CD4-positive, alpha-beta T cell (primary cell): ENCODE data around the gene CMIP. TPM values are rescaled to one million over a fixed set of nuclear protein-coding genes. Genes with fewer than 3 reads are reported as not detected.

Source experiments
- ATAC-seq: fragments of 200-7000 bp; cut with Tn5 transposase; one replicate; pipeline ENCODE4 v1.10.0; 2022; ENCODE audit warnings: mild to moderate bottlenecking; ENCODE audit not compliant: poor library complexity
- CTCF ChIA-PET: fragments of 350-600 bp; sonication (Branson Sonifier 250); formaldehyde crosslinking; loops from one replicate; lab custom pipeline; 2021; ENCODE audit warnings: antibody characterized with exemption, inconsistent platforms; lab: Charles Lee
- POLR2A ChIA-PET: fragments of 350-600 bp; sonication (Branson Sonifier 250); formaldehyde crosslinking; loops from one replicate; lab custom pipeline; 2021; ENCODE audit warnings: antibody characterized with exemption, inconsistent platforms; lab: Charles Lee
- DNase-seq, 14 experiments: peaks; one replicate each; pipeline ENCODE4 v3.0.0-alpha.2; 2013 to 2020; ENCODE audit warnings: mixed read lengths in 2 of 14
- H3K27ac ChIP-seq, 2 donors: one replicate each; pipeline versions ENCODE4 v1.5.1 to v1.7.0; 2013; ENCODE audit warnings: low read length in 2 of 2, low read depth in 1 of 2, mild to moderate bottlenecking in 1 of 2
- H3K27me3 ChIP-seq, 2 experiments: 1 replicate in 1 of 2; 2 replicates in 1 of 2; pipeline versions ENCODE4 v1.6.1 to v1.7.0; 2013; ENCODE audit warnings: low read length in 2 of 2, control low read depth in 1 of 2, mild to moderate bottlenecking in 1 of 2, moderate library complexity in 1 of 2; ENCODE audit not compliant: insufficient read depth in 2 of 2, control insufficient read depth in 1 of 2
- H3K36me3 ChIP-seq: one replicate; pipeline ENCODE4 v1.6.1; 2013; ENCODE audit warnings: low read length, control low read depth; ENCODE audit not compliant: insufficient read depth
- H3K4me1 ChIP-seq: one replicate; pipeline ENCODE4 v1.6.1; 2013; ENCODE audit warnings: low read length, control low read depth; ENCODE audit not compliant: insufficient read depth
- H3K4me3 ChIP-seq: one replicate; pipeline ENCODE4 v1.5.1; 2013; ENCODE audit warnings: mild to moderate bottlenecking, low read length, moderate library complexity
- H3K9me3 ChIP-seq, 2 experiments: 1 replicate in 1 of 2; 2 replicates in 1 of 2; pipeline versions ENCODE4 v1.6.1 to v1.7.0; 2013; ENCODE audit warnings: low read length in 2 of 2, mild to moderate bottlenecking in 2 of 2, control low read depth in 1 of 2, moderate library complexity in 1 of 2; ENCODE audit not compliant: control insufficient read depth in 1 of 2, insufficient read depth in 1 of 2
- H3K27ac Mint-ChIP-seq: one replicate; pipeline ENCODE4 v1.8.0; 2020; ENCODE audit warnings: mixed read lengths
- H3K27me3 Mint-ChIP-seq: one replicate; pipeline ENCODE4 v1.8.0; 2021; ENCODE audit warnings: mixed read lengths
- H3K36me3 Mint-ChIP-seq: one replicate; pipeline ENCODE4 v1.8.0; 2021; ENCODE audit warnings: low read depth, mixed read lengths
- H3K4me1 Mint-ChIP-seq: one replicate; pipeline ENCODE4 v1.8.0; 2021; ENCODE audit warnings: low read depth, mixed read lengths
- H3K4me3 Mint-ChIP-seq: one replicate; pipeline ENCODE4 v1.8.0; 2020; ENCODE audit warnings: mild to moderate bottlenecking, mixed read lengths
- H3K9me3 Mint-ChIP-seq: one replicate; pipeline ENCODE4 v1.8.0; 2020; ENCODE audit warnings: mixed read lengths
- CTCF ChIP-seq: fragments of 200-600 bp; IDR thresholded peaks from one replicate; pipeline ENCODE4 v1.8.0; 2022; ENCODE audit warnings: antibody characterized with exemption, mild to moderate bottlenecking
- intact Hi-C, 2 experiments: fragments of 100-400 bp; cut with DNase I in 1 of 2; cut with micrococcal nuclease in 1 of 2; formaldehyde crosslinking; loops; one replicate each; pipeline versions ENCODE4 v1.15.1 to v1.9.0; 2023 to 2025; cut with DNase I, micrococcal nuclease
- total RNA-seq, 174 experiments: library from RNA in 2 of 174; stranded (reverse) in 2 of 174; gene quantifications; one replicate each; pipeline ENCODE4 v1.2.3 and lab custom pipeline; 2021 to 2026

CMIP gene
- total RNA-seq, 2 experiments from 2014 or later, result 33.5 to 35.3 TPM

- CTCF ChIA-PET, result no interaction called here
- TF ChIP-seq CTCF, result no peak
- H3K4me1 Mint-ChIP-seq, result no peaks in the 10 kb centered on the region
- no peak overlapping the region for H3K27ac Mint-ChIP-seq
- Histone ChIP-seq H3K27me3 (no peaks in the 10 kb centered on the region), H3K36me3 (peaks cover 38% of the 10 kb centered on the region), H3K9me3 (peaks cover 0 to 13% of the 10 kb centered on the region in 2 experiments), H3K4me1 (no peaks in the 10 kb centered on the region), H3K27ac (no peak overlapping the region), H3K4me3 (no peak overlapping the region)
- H3K4me3 Mint-ChIP-seq, result no peak overlapping the region
- intact Hi-C loops, result no loop called here
- ATAC-seq (no peak), DNase-seq (no peak)
- H3K36me3 Mint-ChIP-seq, result peaks cover 69% of the 10 kb centered on the region
- H3K9me3 Mint-ChIP-seq, result no peaks in the 10 kb centered on the region
- POLR2A ChIA-PET, result no interaction called here
- H3K27me3 Mint-ChIP-seq, result no peaks in the 10 kb centered on the region
Observed at GRCh38 chr16:81668243-81669097, 223.9 kb downstream of the CMIP start.

- no peak overlapping the region for H3K27ac Mint-ChIP-seq
- ATAC-seq (no peak), DNase-seq (no peak)
- no peak overlapping the region for H3K4me3 Mint-ChIP-seq
- no peaks in the 10 kb centered on the region for H3K4me1 ChIP-seq
- CTCF ChIA-PET, result no interaction called here
- H3K27ac ChIP-seq, result no peak overlapping the region
- POLR2A ChIA-PET, result no interaction called here
- no peak for TF ChIP-seq CTCF
- no peaks in the 10 kb centered on the region for H3K27me3 Mint-ChIP-seq
- no peaks in the 10 kb centered on the region for H3K9me3 Mint-ChIP-seq
- no peak overlapping the region for H3K4me3 ChIP-seq
- no peaks in the 10 kb centered on the region for H3K27me3 ChIP-seq
- H3K36me3 Mint-ChIP-seq, result peaks cover 72% of the 10 kb centered on the region
- H3K36me3 ChIP-seq, result peaks cover 29% of the 10 kb centered on the region
- no peaks in the 10 kb centered on the region for H3K4me1 Mint-ChIP-seq
- H3K9me3 ChIP-seq, result peaks cover 0 to 13% of the 10 kb centered on the region in 2 experiments
- intact Hi-C loops, result no loop called here
Observed at GRCh38 chr16:81669473-81670350, 225.1 kb downstream of the CMIP start.

- Histone ChIP-seq H3K27ac (no peak overlapping the region), H3K36me3 (peaks cover 26% of the 10 kb centered on the region), H3K4me1 (no peaks in the 10 kb centered on the region), H3K27me3 (no peaks in the 10 kb centered on the region), H3K4me3 (no peak overlapping the region), H3K9me3 (peaks cover 0 to 13% of the 10 kb centered on the region in 2 experiments)
- ChIA-PET POLR2A (no interaction called here), CTCF (no interaction called here)
- no peak for ATAC-seq
- TF ChIP-seq CTCF, result no peak
- no peak overlapping the region for H3K4me3 Mint-ChIP-seq
- H3K4me1 Mint-ChIP-seq, result no peaks in the 10 kb centered on the region
- no peak for DNase-seq
- H3K27me3 Mint-ChIP-seq, result no peaks in the 10 kb centered on the region
- H3K9me3 Mint-ChIP-seq, result no peaks in the 10 kb centered on the region
- intact Hi-C loops, result no loop called here
- peaks cover 62% of the 10 kb centered on the region for H3K36me3 Mint-ChIP-seq
- no peak overlapping the region for H3K27ac Mint-ChIP-seq
Observed at GRCh38 chr16:81671738-81672597, 227.4 kb downstream of the CMIP start.
